BLaER1 (cell line): ENCODE results near the gene GABRG3.

ENCODE experiments used
- H3K27ac ChIP-seq: shearing (Covaris generic); formaldehyde crosslinking; 2 replicates; pipeline ENCODE4 v1.8.1; 2022
- H3K27me3 ChIP-seq: shearing (Covaris generic); formaldehyde crosslinking; 2 replicates; pipeline ENCODE4 v1.8.1; 2022
- H3K36me3 ChIP-seq: shearing (Covaris generic); formaldehyde crosslinking; 2 replicates; pipeline ENCODE4 v1.8.1; 2022
- H3K4me1 ChIP-seq: shearing (Covaris generic); formaldehyde crosslinking; 2 replicates; pipeline ENCODE4 v1.8.1; 2022
- H3K4me2 ChIP-seq: shearing (Covaris generic); formaldehyde crosslinking; 2 replicates; pipeline ENCODE4 v1.8.1; 2022
- H3K4me3 ChIP-seq: shearing (Covaris generic); formaldehyde crosslinking; 2 replicates; pipeline ENCODE4 v1.8.1; 2022
- H3K9ac ChIP-seq: shearing (Covaris generic); formaldehyde crosslinking; 2 replicates; pipeline ENCODE4 v1.8.1; 2022
- H3K9me3 ChIP-seq: shearing (Covaris generic); formaldehyde crosslinking; 2 replicates; pipeline ENCODE4 v1.8.1; 2022
- H4K20me1 ChIP-seq: shearing (Covaris generic); formaldehyde crosslinking; 2 replicates; pipeline ENCODE4 v1.8.1; 2022
- Cebpa-rat ChIP-seq: shearing (Covaris generic); IDR thresholded peaks from 2 replicates; pipeline ENCODE4 v1.8.1; 2022

Gene GABRG3

GRCh38 chr15:27549746-27550145 lies 578.8 kb downstream of the GABRG3 start:
- TF ChIP-seq Cebpa-rat: no peak

GRCh38 chr15:27550635-27551034 lies 579.7 kb downstream of the GABRG3 start:
- Histone ChIP-seq H3K9me3 (no peaks in the 10 kb centered on the region), H3K4me2 (no peak overlapping the region), H3K36me3 (no peaks in the 10 kb centered on the region), H3K9ac (no peak overlapping the region), H3K27me3 (no peaks in the 10 kb centered on the region; the same call in 1 of the 2 replicates), H3K4me3 (no peak overlapping the region), H3K4me1 (no peaks in the 10 kb centered on the region), H3K27ac (no peak overlapping the region), H4K20me1 (no peaks in the 10 kb centered on the region)
- no peak for TF ChIP-seq Cebpa-rat

More at GRCh38 chr15:27549746-27550145, 578.8 kb downstream of the GABRG3 start:
- Histone ChIP-seq H3K4me3 (no peak overlapping the region), H3K27ac (no peak overlapping the region), H4K20me1 (no peaks in the 10 kb centered on the region), H3K9ac (no peak overlapping the region), H3K9me3 (no peaks in the 10 kb centered on the region), H3K4me2 (no peak overlapping the region), H3K36me3 (no peaks in the 10 kb centered on the region), H3K4me1 (no peaks in the 10 kb centered on the region), H3K27me3 (no peaks in the 10 kb centered on the region; the same call in 1 of the 2 replicates)

- Histone ChIP-seq H3K9me3 (peaks cover 11% of the 10 kb centered on the region; the same call in 1 of the 2 replicates), H3K27me3 (no peaks in the 10 kb centered on the region)
- TF ChIP-seq Cebpa-rat: no peak
Measured at GRCh38 chr15:27561816-27562215, 590.8 kb downstream of the GABRG3 start.

DNA sequence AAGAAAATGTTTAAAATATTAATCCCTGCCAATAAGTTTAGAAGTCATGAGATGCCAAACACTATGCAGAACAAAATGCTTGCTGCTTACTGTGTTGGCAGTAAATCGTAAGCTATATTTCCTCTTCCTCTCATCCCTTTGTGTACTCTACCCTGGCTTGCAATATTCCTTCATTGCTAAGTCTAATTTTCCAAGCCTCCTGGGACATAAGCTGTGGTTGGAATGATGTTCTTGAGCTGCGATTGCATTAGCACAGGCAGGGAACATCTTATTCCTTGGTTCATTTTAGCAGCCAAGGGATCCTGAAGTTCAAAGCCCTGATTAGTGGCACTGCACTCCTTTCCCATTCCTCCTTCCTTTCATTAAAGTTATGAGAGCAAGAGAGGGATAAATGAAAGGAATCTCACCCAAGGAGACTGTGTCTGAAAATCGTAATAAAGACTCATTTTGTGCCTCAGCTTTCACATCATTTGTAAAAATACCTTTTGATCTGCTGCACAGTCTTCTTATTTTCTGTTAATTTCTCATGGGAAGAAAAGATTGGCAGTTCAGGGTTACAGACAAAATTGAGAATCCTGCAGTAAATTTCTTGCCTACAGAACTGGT lies 592.9 kb downstream of the GABRG3 start:
- Histone ChIP-seq H3K27ac (no peak overlapping the region), H3K4me2 (no peak overlapping the region), H3K4me3 (no peak overlapping the region), H3K4me1 (no peaks in the 10 kb centered on the region), H3K9me3 (peaks cover 11% of the 10 kb centered on the region; the same call in 1 of the 2 replicates), H3K27me3 (no peaks in the 10 kb centered on the region), H3K9ac (no peak overlapping the region), H4K20me1 (no peaks in the 10 kb centered on the region), H3K36me3 (no peaks in the 10 kb centered on the region)
- TF ChIP-seq Cebpa-rat: no peak

More at GRCh38 chr15:27561816-27562215, 590.8 kb downstream of the GABRG3 start:
- Histone ChIP-seq H3K36me3 (no peaks in the 10 kb centered on the region), H4K20me1 (no peaks in the 10 kb centered on the region), H3K4me1 (no peaks in the 10 kb centered on the region), H3K27ac (no peak overlapping the region), H3K4me2 (no peak overlapping the region), H3K4me3 (no peak overlapping the region), H3K9ac (no peak overlapping the region)

DNA sequence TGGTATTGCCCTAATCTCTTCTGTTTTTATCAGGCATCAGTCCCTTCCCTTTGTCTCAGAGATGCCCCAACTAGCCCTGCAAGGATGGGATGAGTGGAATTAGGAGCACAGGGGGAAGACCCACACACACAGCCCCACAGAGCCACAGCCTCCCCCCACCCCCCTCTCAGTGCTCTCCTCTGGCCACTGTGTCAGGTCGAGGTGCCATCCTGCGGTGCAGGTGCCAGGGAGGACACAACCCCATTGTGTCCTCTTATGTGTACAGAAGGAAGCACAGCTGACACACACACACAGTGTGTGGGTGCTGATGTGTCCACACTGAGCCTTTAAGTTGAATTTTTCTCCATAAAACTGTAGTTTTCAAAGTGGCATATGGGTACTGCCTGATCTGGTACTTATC lies 593.7 kb downstream of the GABRG3 start:
- Histone ChIP-seq H3K4me2 (no peak overlapping the region), H3K4me1 (no peaks in the 10 kb centered on the region), H3K27ac (no peak overlapping the region), H3K36me3 (no peaks in the 10 kb centered on the region), H4K20me1 (no peaks in the 10 kb centered on the region), H3K9ac (no peak overlapping the region), H3K9me3 (peaks cover 11% of the 10 kb centered on the region; the same call in 1 of the 2 replicates), H3K27me3 (no peaks in the 10 kb centered on the region), H3K4me3 (no peak overlapping the region)
- no peak for TF ChIP-seq Cebpa-rat

- Histone ChIP-seq H3K27ac (no peak overlapping the region), H3K4me3 (no peak overlapping the region), H3K9me3 (no peaks in the 10 kb centered on the region), H3K4me1 (no peaks in the 10 kb centered on the region), H3K27me3 (no peaks in the 10 kb centered on the region), H3K9ac (no peak overlapping the region), H4K20me1 (no peaks in the 10 kb centered on the region), H3K36me3 (no peaks in the 10 kb centered on the region), H3K4me2 (no peak overlapping the region)
- TF ChIP-seq Cebpa-rat: no peak
Measured at GRCh38 chr15:27570746-27571145, 599.8 kb downstream of the GABRG3 start.

- Histone ChIP-seq H3K4me3 (no peak overlapping the region), H3K9ac (no peak overlapping the region), H3K27me3 (no peaks in the 10 kb centered on the region), H3K36me3 (no peaks in the 10 kb centered on the region), H3K27ac (no peak overlapping the region), H4K20me1 (no peaks in the 10 kb centered on the region), H3K9me3 (no peaks in the 10 kb centered on the region), H3K4me1 (no peaks in the 10 kb centered on the region), H3K4me2 (no peak overlapping the region)
- no peak for TF ChIP-seq Cebpa-rat
Measured at GRCh38 chr15:27573805-27574485, 603.0 kb downstream of the GABRG3 start.

- no peaks in the 10 kb centered on the region for H4K20me1 ChIP-seq
- H3K4me1 ChIP-seq: no peaks in the 10 kb centered on the region
- no peak overlapping the region for H3K4me3 ChIP-seq
- no peak overlapping the region for H3K9ac ChIP-seq
- no peaks in the 10 kb centered on the region for H3K36me3 ChIP-seq
- no peaks in the 10 kb centered on the region for H3K9me3 ChIP-seq
- H3K4me2 ChIP-seq: no peak overlapping the region
- no peak for TF ChIP-seq Cebpa-rat
- no peaks in the 10 kb centered on the region for H3K27me3 ChIP-seq
- no peak overlapping the region for H3K27ac ChIP-seq
Measured at GRCh38 chr15:27574541-27575054, 603.6 kb downstream of the GABRG3 start.

GRCh38 chr15:27575521-27575920 lies 604.5 kb downstream of the GABRG3 start:
- H3K36me3 ChIP-seq: no peaks in the 10 kb centered on the region
- H3K9me3 ChIP-seq: no peaks in the 10 kb centered on the region
- H3K4me3 ChIP-seq: no peak overlapping the region
- H3K9ac ChIP-seq: no peak overlapping the region
- H3K27me3 ChIP-seq: no peaks in the 10 kb centered on the region
- H3K4me2 ChIP-seq: no peak overlapping the region
- no peak for TF ChIP-seq Cebpa-rat
- H3K4me1 ChIP-seq: no peaks in the 10 kb centered on the region
- no peaks in the 10 kb centered on the region for H4K20me1 ChIP-seq
- no peak overlapping the region for H3K27ac ChIP-seq

GRCh38 chr15:27576576-27576975 lies 605.6 kb downstream of the GABRG3 start:
- TF ChIP-seq Cebpa-rat: no peak
- no peak overlapping the region for H3K4me3 ChIP-seq
- no peaks in the 10 kb centered on the region for H3K36me3 ChIP-seq
- no peak overlapping the region for H3K4me2 ChIP-seq
- no peaks in the 10 kb centered on the region for H3K9me3 ChIP-seq
- H3K27ac ChIP-seq: no peak overlapping the region
- no peak overlapping the region for H3K9ac ChIP-seq
- H3K4me1 ChIP-seq: no peaks in the 10 kb centered on the region
- H3K27me3 ChIP-seq: no peaks in the 10 kb centered on the region
- H4K20me1 ChIP-seq: no peaks in the 10 kb centered on the region
